GM12878 (cell line): ENCODE measurements around the gene MYO1H. TPM values are rescaled to one million over a fixed set of nuclear protein-coding genes. Genes with fewer than 3 reads are reported as not detected.

Source experiments
- ATAC-seq: fragments of 200-7000 bp; cut with Tn5 transposase; 3 replicates; pipeline ENCODE4 v1.9.1; 2020; ENCODE audit warnings: mild to moderate bottlenecking, moderate library complexity
- BruUV-seq: library from RNA; stranded (reverse); fragments of 400-500 nt; replicated peaks from 2 replicates; lab custom pipeline; 2021; lab: Mats Ljungman, UMichigan
- CTCF ChIA-PET: fragments of 300-600 bp; sonication (Branson Sonifier 250); formaldehyde crosslinking; extraction: SDS; loops from one replicate; lab custom pipeline; 2021; ENCODE audit warnings: inconsistent platforms; lab: Yijun Ruan, JAX
- POLR2A ChIA-PET: fragments of 350-600 bp; formaldehyde crosslinking; extraction: SDS; loops from one replicate; lab custom pipeline; 2021; ENCODE audit warnings: inconsistent platforms; lab: Charles Lee
- RAD21 ChIA-PET: fragments of 300-600 bp; sonication (Branson Sonifier 250); formaldehyde crosslinking; loops from one replicate; lab custom pipeline; 2023; ENCODE audit warnings: antibody characterized with exemption; ENCODE audit not compliant: unreplicated experiment; lab: Charles Lee
- SMC1A ChIA-PET: fragments of 300-600 bp; sonication (Branson Sonifier 250); formaldehyde crosslinking; loops from one replicate; lab custom pipeline; 2023; ENCODE audit not compliant: unreplicated experiment, uncharacterized antibody; lab: Charles Lee
- DNase-seq: peaks from one replicate; pipeline ENCODE4 v3.0.0-alpha.2; 2011; ENCODE audit warnings: low read depth, low spot score
- FAIRE-seq: peaks from 3 replicates; lab custom pipeline; 2011; peaks lifted over from hg19 to GRCh38; lab: Jason Lieb, UNC
- H2AFZ ChIP-seq: 2 replicates; pipeline ENCODE4 v1.6.0; 2011; ENCODE audit warnings: low read depth, low read length, control low read depth; ENCODE audit not compliant: control insufficient read depth
- H3K27ac ChIP-seq: 2 replicates; pipeline ENCODE4 v1.5.1; 2011; ENCODE audit warnings: control low read depth; ENCODE audit not compliant: control insufficient read depth, insufficient read depth
- H3K27me3 ChIP-seq, 2 experiments: replicated peaks in 1 of 2; 2 replicates each; pipeline versions ENCODE4 v1.6.0 to v1.6.1; 2011; ENCODE audit warnings: low read length in 1 of 2; ENCODE audit not compliant: control insufficient read depth in 2 of 2, insufficient read depth in 2 of 2
- H3K36me3 ChIP-seq, 2 experiments: 2 replicates each; pipeline ENCODE4 v1.5.1; 2011; ENCODE audit warnings: low read length in 1 of 2; ENCODE audit not compliant: control insufficient read depth in 2 of 2, insufficient read depth in 2 of 2
- H3K4me1 ChIP-seq: 2 replicates; pipeline ENCODE4 v1.6.1; 2011; ENCODE audit warnings: mild to moderate bottlenecking, low read length, moderate library complexity, mixed read lengths; ENCODE audit not compliant: control insufficient read depth, insufficient read depth
- H3K4me2 ChIP-seq: 2 replicates; pipeline ENCODE4 v1.6.0; 2011; ENCODE audit warnings: control low read depth; ENCODE audit not compliant: control insufficient read depth, insufficient read depth
- H3K4me3 ChIP-seq: fragments of 200-600 bp; sonication (generic); 2 replicates; pipeline ENCODE4 v1.5.1; 2016
- H3K79me2 ChIP-seq: 2 replicates; pipeline ENCODE4 v1.6.0; 2011; ENCODE audit warnings: low read length; ENCODE audit not compliant: control insufficient read depth, insufficient read depth
- H3K9ac ChIP-seq: 2 replicates; pipeline ENCODE4 v1.8.0; 2011; ENCODE audit warnings: low read length, control low read depth, mixed read lengths; ENCODE audit not compliant: control insufficient read depth, insufficient read depth
- H3K9me3 ChIP-seq: replicated peaks from 3 replicates; pipeline ENCODE4 v1.5.1; 2011; ENCODE audit warnings: mild to moderate bottlenecking, low read length; ENCODE audit not compliant: control insufficient read depth, insufficient read depth
- H4K20me1 ChIP-seq: 2 replicates; pipeline ENCODE4 v1.6.0; 2011; ENCODE audit not compliant: control insufficient read depth, insufficient read depth
- KDM1A ChIP-seq: fragments of 200-600 bp; sonication (generic); IDR thresholded peaks from 2 replicates; pipeline ENCODE4 v1.6.1; 2016; ENCODE audit warnings: borderline replicate concordance
- KLF5 ChIP-seq: fragments of 450-650 bp; IDR thresholded peaks from 2 replicates; pipeline ENCODE4 v1.6.1; 2014; ENCODE audit warnings: mild to moderate bottlenecking; ENCODE audit not compliant: partially characterized antibody
- MEF2B ChIP-seq: fragments of 450-650 bp; IDR thresholded peaks from 2 replicates; pipeline ENCODE4 v1.6.1; 2018; ENCODE audit warnings: mild to moderate bottlenecking, moderate library complexity; ENCODE audit not compliant: partially characterized antibody, poor library complexity, severe bottlenecking
- NFYB ChIP-seq: IDR thresholded peaks from 2 replicates; pipeline ENCODE4 v1.6.1; 2011; ENCODE audit warnings: low read depth, mild to moderate bottlenecking, low read length, improper control_type of control experiment, moderate library complexity; ENCODE audit not compliant: insufficient read depth
- NR2F1 ChIP-seq: fragments of 450-650 bp; conservative IDR thresholded peaks from 2 replicates; pipeline ENCODE4 v1.6.1; 2017; ENCODE audit warnings: mild to moderate bottlenecking
- SREBF2 ChIP-seq: IDR thresholded peaks from 2 replicates; pipeline ENCODE4 v1.6.1; 2012; ENCODE audit warnings: mild to moderate bottlenecking, low read length
- ZBED1 ChIP-seq: IDR thresholded peaks from 2 replicates; pipeline ENCODE4 v1.6.1; 2016; ENCODE audit warnings: borderline replicate concordance
- ZNF622 ChIP-seq: fragments of 450-650 bp; IDR thresholded peaks from 2 replicates; pipeline ENCODE4 v1.6.1; 2017; ENCODE audit warnings: mild to moderate bottlenecking, inconsistent platforms
- WGBS: methylation state at CpG from one replicate; pipeline ENCODE4 v1.1.6; 2016; ENCODE audit warnings: low lambda C conversion rate; ENCODE audit not compliant: insufficient replicate concordance, insufficient coverage; ENCODE audit errors: missing lambda C conversion rate; 5-methylcytosine and 5-hydroxymethylcytosine counted together
- in situ Hi-C: fragments of 300-500 bp; cut with MboI; formaldehyde crosslinking; loops from 9 replicates; pipeline ENCODE4 v1.14.3; 2018; ENCODE audit warnings: mixed read lengths
- intact Hi-C: fragments of 100-400 bp; cut with micrococcal nuclease; formaldehyde crosslinking; loops from one replicate; pipeline ENCODE4 v1.14.2; 2022; ENCODE audit not compliant: unreplicated experiment
- polyA plus RNA-seq, 11 experiments: library from polyadenylated mRNA; depleted of rRNA in 4 of 11; unstranded in 6 of 11; stranded (reverse) in 5 of 11; fragments of >200 nt; fragmentation: Nextera tagmentation in 4 of 11; fragmentation: Illumina TruSeq in 1 of 11; extraction: Ambion mirVana in 4 of 11; extraction: Trizol in 1 of 11; gene quantifications; 1 replicate in 1 of 11; 2 replicates in 10 of 11; pipeline versions ENCODE4 v1.2.1 to v1.2.3, GENCODE V29; 2011 to 2016; ENCODE audit warnings: inconsistent platforms in 2 of 11, missing spikeins in 2 of 11, low read depth in 1 of 11
- total RNA-seq, 4 experiments: library from RNA; depleted of rRNA in 3 of 4; stranded (reverse); fragments of >200 nt in 3 of 4; fragmentation: Illumina TruSeq in 1 of 4; extraction: Trizol in 1 of 4; gene quantifications; 2 replicates each; pipeline versions ENCODE4 v1.2.1 to v1.2.3, GENCODE V29; 2013 to 2021
- TF ChIP-seq, protein P1 (sequence below): IDR thresholded peaks from 2 replicates; pipeline ENCODE4 v1.6.1; 2011; ENCODE audit warnings: borderline replicate concordance, low read depth, mild to moderate bottlenecking, moderate library complexity, low read length; ENCODE audit not compliant: insufficient read depth, poor library complexity, severe bottlenecking

The MYO1H gene
- total and polyA plus RNA-seq, 10 of the 15 experiments (the other 5 are each of a cell fraction or from before 2014, with no cell fraction given): 0.05 TPM; not detected in 9

GRCh38 chr12:109448272-109448671 is 100.6 kb downstream of the MYO1H start (continued):
- TF ChIP-seq, protein P1, sequence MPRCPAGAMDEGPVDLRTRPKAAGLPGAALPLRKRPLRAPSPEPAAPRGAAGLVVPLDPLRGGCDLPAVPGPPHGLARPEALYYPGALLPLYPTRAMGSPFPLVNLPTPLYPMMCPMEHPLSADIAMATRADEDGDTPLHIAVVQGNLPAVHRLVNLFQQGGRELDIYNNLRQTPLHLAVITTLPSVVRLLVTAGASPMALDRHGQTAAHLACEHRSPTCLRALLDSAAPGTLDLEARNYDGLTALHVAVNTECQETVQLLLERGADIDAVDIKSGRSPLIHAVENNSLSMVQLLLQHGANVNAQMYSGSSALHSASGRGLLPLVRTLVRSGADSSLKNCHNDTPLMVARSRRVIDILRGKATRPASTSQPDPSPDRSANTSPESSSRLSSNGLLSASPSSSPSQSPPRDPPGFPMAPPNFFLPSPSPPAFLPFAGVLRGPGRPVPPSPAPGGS: no peak
- TF ChIP-seq SREBF2: no peak
- no peak for TF ChIP-seq NR2F1
- TF ChIP-seq NFYB: no peak
- no peak for TF ChIP-seq KLF5
- no peak for TF ChIP-seq KDM1A

DNA sequence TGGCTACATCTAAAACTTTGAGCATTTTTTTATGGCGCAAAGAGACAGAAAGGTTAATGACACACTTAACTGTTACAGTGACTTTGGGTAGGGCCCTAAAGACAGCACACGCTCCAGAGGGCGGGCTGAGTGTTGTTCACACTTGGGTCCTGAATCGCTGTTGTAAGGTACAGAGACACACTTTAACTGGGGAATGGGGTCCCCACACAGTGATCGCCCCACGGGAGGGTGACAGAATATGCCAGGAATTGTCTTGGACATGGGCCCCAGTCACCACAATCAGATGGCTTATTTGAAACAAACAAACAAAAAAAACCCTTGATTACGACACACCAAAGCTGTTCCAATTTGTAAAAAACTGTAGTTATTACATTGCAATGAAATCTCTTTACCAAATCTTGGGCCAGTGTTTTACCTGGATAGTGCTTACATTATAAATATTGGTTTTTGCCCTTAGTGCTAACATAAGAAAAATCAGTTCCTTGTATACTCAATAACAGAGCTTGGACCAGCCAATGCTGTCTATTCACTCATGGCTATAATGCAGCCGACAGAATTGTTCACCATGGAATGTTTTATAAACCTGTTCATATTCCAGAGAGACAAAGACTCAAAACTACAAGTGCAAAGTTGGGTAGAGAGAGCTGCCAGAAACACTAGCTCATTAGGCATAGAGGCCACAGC is 101.1 kb downstream of the MYO1H start:
- 90% methylated on average over 8 of the region's 8 CpGs for WGBS

More for the DNA sequence above, 101.1 kb downstream of the MYO1H start:
- in situ Hi-C loops: no loop called here
- Histone ChIP-seq H2AFZ (no peak overlapping the region), H3K4me1 (no peaks in the 10 kb centered on the region), H3K36me3 (peaks cover 18 to 24% of the 10 kb centered on the region in 2 experiments; a peak in 3 of 4 replicates), H3K27ac (no peak overlapping the region), H3K4me2 (no peak overlapping the region), H4K20me1 (no peaks in the 10 kb centered on the region), H3K4me3 (no peak overlapping the region), H3K79me2 (no peaks in the 10 kb centered on the region), H3K27me3 (no peaks in the 10 kb centered on the region), H3K9ac (no peak overlapping the region), H3K9me3 (no peaks in the 10 kb centered on the region)
- TF ChIP-seq MEF2B (no peak), ZNF622 (no peak), ZBED1 (no peak), KLF5 (no peak)
- ChIA-PET POLR2A (interaction anchor here (0.5 kb wide), 1 partner anchor 191 kb away, joined by 3 read pairs; no protein-coding TSS in a partner anchor), SMC1A (no interaction called here), RAD21 (no interaction called here), CTCF (interaction anchor here (1.0 kb wide), 1 partner anchor 14 kb away, joined by 3 read pairs; no protein-coding TSS in a partner anchor)
- intact Hi-C loops: no loop called here
- ATAC-seq (no peak), DNase-seq (no peak), FAIRE-seq (no peak)
- no TSS peak for BruUV-seq
